Forelimb muscle (tissue), 1 donor: Measurements from ENCODE around the gene TPSB2. TPM values are rescaled to one million over a fixed set of nuclear protein-coding genes. Genes with fewer than 3 reads are reported as not detected.

Source experiments
- DNase-seq: peaks from one replicate; pipeline ENCODE4 v3.0.0-alpha.2; 2013; ENCODE audit warnings: low read depth
- polyA plus RNA-seq: library from polyadenylated mRNA; unstranded; fragments of 120-200 nt; gene quantifications from one replicate; pipeline ENCODE4 v1.2.1, GENCODE V29; 2013; ENCODE audit not compliant: insufficient read length

Gene TPSB2
- polyA plus RNA-seq, 1 donor = 2.6 TPM

- DNase-seq = no peak
These were observed 9.8 kb downstream of the TPSB2 start for GRCh38 chr16:1220098-1220728.

- DNase-seq = no peak
These were observed 10.9 kb downstream of the TPSB2 start for GRCh38 chr16:1218930-1219611.

- DNase-seq = no peak
These were observed 11.7 kb downstream of the TPSB2 start for GRCh38 chr16:1218061-1218929.

- no peak for DNase-seq
These were observed 12.5 kb downstream of the TPSB2 start for GRCh38 chr16:1217526-1217925.

DNA sequence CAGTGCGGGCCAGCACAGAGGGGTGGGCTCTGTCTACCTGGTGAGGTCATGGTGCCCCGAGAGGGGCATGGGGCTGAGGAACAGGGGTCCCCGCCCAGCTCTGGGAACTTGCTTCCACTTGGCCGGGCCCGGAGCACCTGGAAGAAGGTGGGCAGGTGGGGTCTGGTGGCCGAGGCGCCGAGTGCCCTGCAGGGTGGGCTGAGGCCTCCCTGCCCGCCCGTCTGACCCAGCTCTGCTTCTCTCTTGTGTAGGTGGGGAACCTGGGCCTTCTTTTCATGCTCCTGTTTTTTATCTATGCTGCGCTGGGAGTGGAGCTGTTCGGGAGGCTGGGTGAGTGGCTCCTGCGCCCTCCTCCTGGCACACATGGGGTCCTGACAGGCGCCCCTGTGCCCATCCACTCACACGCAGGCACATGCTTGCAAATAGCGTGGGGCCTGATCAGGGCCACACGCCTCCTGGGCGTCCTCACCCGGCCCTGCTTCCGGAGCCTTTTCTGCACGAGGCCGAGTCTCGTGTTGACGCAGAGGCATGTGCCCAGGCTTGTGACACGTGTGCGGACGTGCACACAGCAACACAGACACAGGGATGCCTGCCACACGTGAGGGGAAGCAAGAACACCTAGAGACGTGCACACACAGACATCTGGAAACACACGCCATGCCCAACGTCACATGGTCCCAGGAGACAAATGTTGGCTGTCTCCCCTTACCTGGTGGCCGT lies 13.1 kb downstream of the TPSB2 start:
- DNase-seq = no peak

DNA sequence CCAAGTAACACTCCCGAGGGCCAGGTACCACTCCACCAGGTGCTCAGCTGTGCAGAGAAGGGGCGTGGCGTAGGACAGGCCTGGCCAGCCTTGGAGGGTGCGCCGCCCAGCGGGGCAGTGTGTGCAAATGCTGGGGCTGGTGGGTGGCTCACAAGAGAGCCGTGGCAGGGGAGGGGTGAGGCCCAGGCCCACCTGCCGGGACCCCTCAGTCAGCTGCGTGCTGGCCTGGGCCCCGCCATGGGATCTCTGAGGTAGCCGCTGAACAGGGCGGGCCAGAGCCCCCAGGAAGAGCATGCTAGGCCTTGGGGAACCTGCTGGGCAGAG lies 13.7 kb downstream of the TPSB2 start:
- DNase-seq = no peak

- DNase-seq = no peak
These were observed 14.2 kb downstream of the TPSB2 start for GRCh38 chr16:1215574-1216295.

- DNase-seq = no peak
These were observed 15.3 kb downstream of the TPSB2 start for GRCh38 chr16:1214719-1215118.

- no peak for DNase-seq
These were observed 16.1 kb downstream of the TPSB2 start for GRCh38 chr16:1213796-1214372.

- DNase-seq = no peak
These were observed 16.8 kb downstream of the TPSB2 start for GRCh38 chr16:1213231-1213630.

DNA sequence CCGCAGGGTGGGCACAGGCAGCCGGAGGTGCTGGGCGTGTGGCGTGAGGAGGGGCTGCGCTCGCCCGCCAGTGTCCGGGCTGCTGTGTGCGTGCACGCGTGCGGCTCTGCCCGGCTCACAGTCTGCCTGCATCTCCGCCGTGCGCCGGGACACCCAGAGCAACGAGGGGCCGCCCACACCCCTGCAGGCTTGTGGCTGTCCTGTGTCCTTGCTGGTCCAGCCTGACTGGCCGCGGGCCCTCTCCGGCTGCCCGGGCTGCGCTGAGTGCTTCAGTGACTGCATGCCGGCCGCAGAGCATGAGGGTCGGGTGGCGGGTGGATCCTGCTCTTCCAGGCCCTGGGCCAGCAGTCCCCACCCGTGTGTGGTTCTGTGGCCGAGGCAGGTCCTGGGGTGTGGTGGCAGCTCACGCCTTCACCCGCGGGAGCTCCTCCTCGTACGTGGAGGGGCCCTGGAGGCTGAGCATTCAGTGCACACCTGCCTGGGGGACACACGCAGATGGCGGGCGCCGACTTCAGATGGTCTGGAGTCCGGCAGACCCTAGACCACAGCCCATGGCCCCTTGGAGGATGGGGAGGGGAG lies 17.3 kb downstream of the TPSB2 start:
- DNase-seq = no peak

- no peak for DNase-seq
These were observed 18.3 kb downstream of the TPSB2 start for GRCh38 chr16:1211451-1212268.

GRCh38 chr16:1210461-1210860 lies 19.5 kb downstream of the TPSB2 start:
- DNase-seq = no peak

DNA sequence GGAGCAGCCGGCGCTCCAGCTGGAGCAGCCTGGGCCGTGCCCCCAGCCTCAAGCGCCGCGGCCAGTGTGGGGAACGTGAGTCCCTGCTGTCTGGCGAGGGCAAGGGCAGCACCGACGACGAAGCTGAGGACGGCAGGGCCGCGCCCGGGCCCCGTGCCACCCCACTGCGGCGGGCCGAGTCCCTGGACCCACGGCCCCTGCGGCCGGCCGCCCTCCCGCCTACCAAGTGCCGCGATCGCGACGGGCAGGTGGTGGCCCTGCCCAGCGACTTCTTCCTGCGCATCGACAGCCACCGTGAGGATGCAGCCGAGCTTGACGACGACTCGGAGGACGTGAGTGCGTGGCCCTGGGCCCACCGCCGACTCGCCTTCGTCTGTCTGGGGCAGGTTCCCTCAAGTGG lies 20.9 kb downstream of the TPSB2 start:
- DNase-seq = no peak

DNA sequence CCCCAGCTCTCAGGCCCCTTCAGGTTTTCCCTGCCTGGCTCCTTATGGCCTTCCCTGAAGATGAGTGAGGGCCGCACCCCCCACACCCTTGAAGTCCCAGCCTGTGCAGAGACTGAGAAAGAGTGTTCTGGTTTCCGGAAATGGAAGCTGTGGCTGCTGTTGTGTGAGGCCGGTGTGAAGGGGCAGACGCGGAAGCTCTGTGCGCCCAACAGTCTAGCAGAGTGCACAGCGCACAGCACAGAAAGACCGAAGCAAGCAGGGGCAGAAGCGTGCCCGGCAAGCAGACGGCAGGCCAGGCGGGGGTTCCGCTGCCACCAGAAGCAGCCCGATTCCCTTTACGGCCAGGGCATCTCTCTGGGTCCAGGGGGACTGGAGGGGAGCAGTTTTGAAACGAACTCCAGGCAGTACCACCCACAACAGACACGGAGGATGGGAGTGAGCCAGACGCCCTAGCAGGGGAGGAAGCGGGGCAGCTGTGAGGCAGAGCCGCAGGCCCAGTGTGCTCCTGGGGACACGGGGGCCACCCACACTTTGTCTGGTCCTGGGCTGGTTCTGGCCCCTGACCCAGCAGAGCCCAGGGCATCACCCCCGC lies 21.6 kb downstream of the TPSB2 start:
- DNase-seq = no peak

- no peak for DNase-seq
These were observed 23.2 kb downstream of the TPSB2 start for GRCh38 chr16:1206786-1207185.

GRCh38 chr16:1206326-1206725 lies 23.7 kb downstream of the TPSB2 start:
- no peak for DNase-seq

GRCh38 chr16:1204933-1205332 lies 25.1 kb downstream of the TPSB2 start:
- DNase-seq = no peak

- no peak for DNase-seq
These were observed 27.7 kb downstream of the TPSB2 start for GRCh38 chr16:1202274-1202673.

DNA sequence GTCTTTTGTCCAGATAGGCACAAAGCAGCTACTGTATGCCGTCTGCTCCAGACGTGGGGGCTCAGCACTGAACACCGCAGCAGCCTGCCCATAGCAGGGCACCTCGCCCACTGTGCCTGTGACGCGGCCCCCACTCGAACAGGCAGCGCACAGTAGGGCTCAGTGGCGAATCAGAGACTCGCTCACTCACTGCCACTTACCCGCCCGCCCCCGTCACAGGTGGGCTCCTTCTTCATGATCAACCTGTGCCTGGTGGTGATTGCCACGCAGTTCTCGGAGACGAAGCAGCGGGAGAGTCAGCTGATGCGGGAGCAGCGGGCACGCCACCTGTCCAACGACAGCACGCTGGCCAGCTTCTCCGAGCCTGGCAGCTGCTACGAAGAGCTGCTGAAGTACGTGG lies 28.5 kb downstream of the TPSB2 start:
- no peak for DNase-seq
